ENCODE measurements around the gene ADAM19.
"Not testable (repeated sequence)": the region's sequence is repeated elsewhere in the genome, so short reads cannot be mapped to it uniquely, and the experiment has no call there.

The ADAM19 gene

GRCh38 chr5:157444224-157444623, 131.4 kb downstream of the ADAM19 start:
- no peak for DNase-seq (ENCODE audit: low read depth)
- TF ChIP-seq, protein P1, sequence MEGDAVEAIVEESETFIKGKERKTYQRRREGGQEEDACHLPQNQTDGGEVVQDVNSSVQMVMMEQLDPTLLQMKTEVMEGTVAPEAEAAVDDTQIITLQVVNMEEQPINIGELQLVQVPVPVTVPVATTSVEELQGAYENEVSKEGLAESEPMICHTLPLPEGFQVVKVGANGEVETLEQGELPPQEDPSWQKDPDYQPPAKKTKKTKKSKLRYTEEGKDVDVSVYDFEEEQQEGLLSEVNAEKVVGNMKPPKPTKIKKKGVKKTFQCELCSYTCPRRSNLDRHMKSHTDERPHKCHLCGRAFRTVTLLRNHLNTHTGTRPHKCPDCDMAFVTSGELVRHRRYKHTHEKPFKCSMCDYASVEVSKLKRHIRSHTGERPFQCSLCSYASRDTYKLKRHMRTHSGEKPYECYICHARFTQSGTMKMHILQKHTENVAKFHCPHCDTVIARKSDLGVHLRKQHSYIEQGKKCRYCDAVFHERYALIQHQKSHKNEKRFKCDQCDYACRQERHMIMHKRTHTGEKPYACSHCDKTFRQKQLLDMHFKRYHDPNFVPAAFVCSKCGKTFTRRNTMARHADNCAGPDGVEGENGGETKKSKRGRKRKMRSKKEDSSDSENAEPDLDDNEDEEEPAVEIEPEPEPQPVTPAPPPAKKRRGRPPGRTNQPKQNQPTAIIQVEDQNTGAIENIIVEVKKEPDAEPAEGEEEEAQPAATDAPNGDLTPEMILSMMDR (IDR thresholded peaks at IDR 0.05; ENCODE audit: control insufficient read depth, extremely low read depth, insufficient read depth) = no peak
- H3K4me3 ChIP-seq (ENCODE audit: low read depth, low read length) = no peak overlapping the region

- DNase-seq (ENCODE audit: low read depth) = no peak
- no peak overlapping the region for H3K4me3 ChIP-seq (ENCODE audit: low read depth, low read length)
- TF ChIP-seq, protein P1 (IDR thresholded peaks at IDR 0.05; ENCODE audit: control insufficient read depth, extremely low read depth, insufficient read depth) = no peak
These were observed 132.5 kb downstream of the ADAM19 start for GRCh38 chr5:157443041-157443549.

GRCh38 chr5:157434096-157434495, 141.5 kb downstream of the ADAM19 start:
- TF ChIP-seq, protein P1 (IDR thresholded peaks at IDR 0.05; ENCODE audit: control insufficient read depth, extremely low read depth, insufficient read depth) = no peak
- DNase-seq (ENCODE audit: low read depth) = no peak
- H3K4me3 ChIP-seq (ENCODE audit: low read depth, low read length) = no peak overlapping the region

DNA sequence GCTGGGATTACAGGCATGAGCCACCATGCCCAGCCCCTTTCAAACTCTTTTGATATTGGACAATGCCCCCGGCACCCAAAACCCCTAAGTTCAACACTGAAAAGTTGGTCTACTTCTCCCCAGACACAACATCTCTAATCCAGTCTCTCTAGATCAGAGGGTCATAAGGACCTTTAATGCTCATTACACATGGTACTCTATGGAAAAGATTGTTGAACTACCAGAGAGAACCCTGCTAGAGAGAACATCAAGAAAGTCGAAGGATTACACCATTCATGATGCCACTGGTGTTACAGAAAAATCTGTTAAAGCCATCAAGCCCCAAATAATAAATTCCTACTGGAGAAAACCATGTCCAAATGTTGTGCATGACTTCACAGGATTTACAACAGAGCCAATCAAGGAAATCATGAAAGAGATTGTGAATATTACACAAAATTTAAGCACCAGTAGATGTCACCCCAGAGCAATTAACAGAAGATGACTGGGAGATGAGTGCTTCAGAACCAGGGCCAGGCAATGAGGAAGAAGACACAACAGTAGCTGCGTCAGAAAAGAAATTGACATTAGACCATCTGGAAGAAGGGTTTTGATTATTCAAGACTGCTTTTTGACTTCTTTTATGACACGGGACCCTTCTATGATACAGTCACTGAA, 143.9 kb downstream of the ADAM19 start:
- TF ChIP-seq, protein P1 (IDR thresholded peaks at IDR 0.05; ENCODE audit: control insufficient read depth, extremely low read depth, insufficient read depth) = peak; percentile 64
- H3K4me3 ChIP-seq (ENCODE audit: low read depth, low read length) = no peak overlapping the region
- no peak for DNase-seq (ENCODE audit: low read depth)

GRCh38 chr5:157429920-157430319, 145.7 kb downstream of the ADAM19 start:
- H3K4me3 ChIP-seq (ENCODE audit: low read depth, low read length); DNase-seq (ENCODE audit: low read depth): not testable (repeated sequence)
